Fibroblast of the conjunctiva (primary cell): ENCODE results near the gene USH1C.

Experiments
- DNase-seq: peaks from one replicate; pipeline ENCODE4 v3.0.0-alpha.2; 2010; ENCODE audit warnings: low read depth

The USH1C gene

DNA sequence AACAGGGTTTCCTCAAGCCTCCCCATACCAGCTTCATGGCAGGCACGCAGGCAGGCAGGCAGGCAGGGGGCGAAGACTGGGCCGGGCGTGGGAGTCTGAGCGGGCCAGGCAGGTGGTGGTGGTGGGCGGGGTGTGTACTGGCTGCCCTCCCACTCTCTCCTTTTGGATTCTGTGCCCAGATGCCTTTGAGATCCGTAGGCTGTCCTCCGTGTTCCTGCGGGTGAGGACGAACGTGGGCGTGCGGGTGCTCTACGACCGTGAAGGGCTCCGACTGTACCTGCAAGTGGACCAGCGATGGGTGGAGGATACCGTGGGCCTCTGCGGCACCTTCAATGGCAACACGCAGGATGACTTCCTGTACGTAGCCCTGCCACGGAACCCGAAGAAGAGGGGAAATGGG lies 25.8 kb upstream of the USH1C start:
- no peak for DNase-seq

GRCh38 chr11:17568944-17569343 lies 24.7 kb upstream of the USH1C start:
- no peak for DNase-seq

DNA sequence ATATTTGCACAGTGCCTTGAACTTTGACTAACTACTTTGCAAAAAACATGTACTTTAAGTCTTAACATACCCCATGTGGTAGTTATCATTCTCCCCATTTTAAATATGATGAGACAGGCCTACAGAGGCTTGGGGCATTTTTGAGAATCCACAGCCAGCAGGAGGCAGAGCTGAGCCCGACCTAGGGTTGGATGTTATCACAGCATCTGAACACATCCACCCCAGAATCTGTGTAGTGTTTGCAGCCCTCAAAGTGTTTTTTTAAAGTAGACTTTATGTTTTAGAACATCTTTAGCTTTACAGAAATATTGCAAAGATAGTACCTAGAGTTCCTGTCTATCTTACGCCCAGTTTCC lies 20.4 kb upstream of the USH1C start:
- DNase-seq = no peak

DNA sequence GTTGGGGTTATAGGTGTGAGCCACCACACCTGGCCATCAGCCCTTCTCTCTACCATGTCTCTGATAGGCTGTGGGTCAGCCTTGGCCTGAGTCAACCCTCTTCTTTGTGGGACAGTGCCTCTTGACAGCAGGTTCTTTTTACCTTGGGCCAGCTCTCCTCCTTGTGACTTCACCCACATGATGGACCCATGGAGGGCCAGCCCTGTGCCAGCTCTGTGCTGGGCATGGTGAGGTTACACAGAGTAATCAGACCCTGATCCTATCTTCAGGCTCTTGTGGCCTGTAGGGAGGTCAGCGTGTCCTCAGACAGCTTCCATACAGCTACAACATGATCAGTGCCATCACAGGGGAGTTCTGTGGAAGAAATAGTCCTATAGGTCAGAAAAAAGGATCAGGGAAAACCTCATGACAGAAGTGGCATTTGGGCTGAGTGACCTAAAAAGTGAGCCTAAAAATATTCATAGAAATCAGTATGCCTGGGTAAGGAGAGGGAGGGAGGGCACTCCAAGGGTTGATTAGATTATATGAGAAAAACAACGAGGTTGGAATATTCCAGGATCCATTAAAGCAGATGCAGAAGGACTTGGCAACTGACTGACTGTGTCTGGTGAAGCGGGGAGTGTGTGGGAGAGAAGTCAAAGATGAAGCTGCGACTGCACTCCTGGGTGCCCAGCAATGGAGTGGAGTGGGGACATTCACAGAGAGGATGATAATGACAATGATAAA lies 19.9 kb upstream of the USH1C start:
- no peak for DNase-seq

GRCh38 chr11:17563231-17563646 lies 19.0 kb upstream of the USH1C start:
- no peak for DNase-seq

- no peak for DNase-seq
Observed at GRCh38 chr11:17561526-17561925, 17.3 kb upstream of the USH1C start.

DNA sequence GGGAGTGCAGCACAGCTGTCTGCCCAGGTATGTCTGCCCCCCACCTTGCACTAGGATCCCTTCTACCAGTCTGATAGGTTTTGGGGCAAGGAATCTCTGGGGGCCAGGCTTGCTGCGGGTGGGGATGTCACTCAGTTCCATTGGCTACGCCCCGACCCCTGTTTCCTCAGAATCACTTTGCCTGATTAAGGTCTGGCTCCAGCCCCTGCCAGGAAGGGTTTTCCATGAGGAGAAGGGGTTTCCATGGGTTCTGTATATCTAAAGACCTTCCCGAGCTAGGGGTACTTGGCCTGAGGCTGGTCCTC lies 16.8 kb upstream of the USH1C start:
- no peak for DNase-seq

GRCh38 chr11:17560281-17561110 lies 16.3 kb upstream of the USH1C start:
- DNase-seq = no peak

DNA sequence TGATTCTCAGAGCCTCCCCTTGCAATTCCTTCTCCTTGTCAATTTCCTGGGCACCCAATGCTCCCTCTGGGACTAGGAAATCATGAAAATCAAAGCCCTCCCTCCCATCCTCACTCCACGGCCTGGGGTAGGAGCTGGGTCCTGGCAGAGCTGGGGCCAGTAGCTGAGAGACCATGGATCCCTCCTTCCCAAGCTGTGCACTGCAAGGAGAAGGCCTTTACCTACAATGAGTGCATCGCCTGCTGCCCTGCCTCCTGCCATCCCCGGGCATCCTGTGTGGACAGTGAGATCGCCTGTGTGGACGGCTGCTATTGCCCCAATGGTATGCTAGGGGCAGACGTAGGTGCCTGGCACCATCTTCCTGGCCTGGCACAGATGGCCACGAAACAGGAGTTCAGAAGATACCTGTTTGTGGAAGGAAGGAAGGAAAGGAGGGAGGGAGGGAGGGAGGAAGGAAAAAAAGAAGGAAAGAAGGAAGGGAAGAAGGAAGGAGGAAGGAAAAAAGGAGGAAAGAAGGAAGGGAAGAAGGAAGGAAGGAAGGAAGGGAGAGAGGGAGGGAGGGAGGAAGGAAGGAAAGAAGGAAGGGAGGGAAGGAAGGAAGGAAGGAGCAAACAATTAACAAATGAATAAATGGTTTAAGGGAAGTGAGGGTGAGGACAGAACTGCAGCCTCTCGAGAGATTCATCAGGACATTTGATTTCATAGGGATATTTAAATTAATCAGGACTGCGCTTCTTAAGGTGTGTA lies 15.3 kb upstream of the USH1C start:
- DNase-seq = no peak

GRCh38 chr11:17558916-17559315 lies 14.7 kb upstream of the USH1C start:
- no peak for DNase-seq

DNA sequence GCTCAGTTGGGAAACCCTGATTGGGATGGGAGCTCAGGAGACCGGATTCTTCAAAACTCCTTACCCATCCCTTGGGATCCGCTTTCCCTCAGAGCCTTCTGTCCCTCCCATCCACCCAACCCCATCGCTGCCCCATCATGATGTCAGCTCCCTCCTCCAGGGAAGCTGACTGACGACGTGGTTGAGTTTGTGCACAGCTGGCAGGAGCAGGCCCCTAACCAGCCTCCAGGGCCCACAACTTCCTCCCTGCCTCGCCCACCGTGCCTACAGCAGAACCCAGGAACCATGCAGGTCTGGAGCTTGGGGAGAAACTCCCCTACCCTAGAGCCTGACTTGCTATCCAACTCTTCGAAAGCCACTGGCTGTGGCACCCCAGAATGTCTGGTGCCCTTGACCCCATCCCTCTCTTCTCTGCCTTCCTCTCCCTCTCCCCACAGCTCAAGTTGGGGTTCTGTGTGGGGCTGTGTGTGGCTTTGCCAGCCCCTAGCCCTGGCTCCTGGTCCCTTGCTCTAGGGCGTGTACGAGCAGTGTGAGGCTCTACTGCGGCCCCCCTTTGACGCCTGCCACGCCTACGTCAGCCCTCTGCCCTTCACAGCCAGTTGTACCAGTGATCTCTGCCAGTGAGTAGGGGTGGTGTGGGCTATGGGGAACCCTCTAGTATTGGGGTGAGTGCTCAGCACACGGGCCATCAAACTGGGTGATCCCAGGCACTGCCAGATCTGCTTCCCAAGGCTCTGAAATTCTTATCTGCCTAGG lies 14.0 kb upstream of the USH1C start:
- no peak for DNase-seq

- DNase-seq = no peak
Observed at GRCh38 chr11:17556999-17557398, 12.8 kb upstream of the USH1C start.

DNA sequence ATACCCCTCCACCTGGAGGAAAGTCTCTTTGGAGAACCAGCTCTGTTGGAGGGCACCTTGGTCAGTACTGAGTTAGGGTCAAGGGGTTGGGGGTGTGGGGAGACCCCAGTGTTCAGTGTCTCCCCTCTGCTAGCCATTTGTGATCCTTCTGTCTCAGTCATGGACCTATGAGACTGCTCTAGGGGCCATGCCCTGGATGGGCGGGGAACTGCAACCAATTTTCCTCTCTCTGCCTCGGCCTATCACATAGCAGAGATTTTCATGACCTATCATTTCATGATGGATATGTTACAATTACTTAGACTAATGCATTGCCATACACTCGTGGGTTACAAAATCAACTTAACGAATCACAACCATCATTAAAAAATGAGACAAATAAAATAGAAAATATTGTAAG lies 10.3 kb upstream of the USH1C start:
- DNase-seq = no peak

- no peak for DNase-seq
Observed at GRCh38 chr11:17553249-17553546, 9.0 kb upstream of the USH1C start.

GRCh38 chr11:17552392-17553248 lies 8.4 kb upstream of the USH1C start:
- peak; percentile 9 for DNase-seq

DNA sequence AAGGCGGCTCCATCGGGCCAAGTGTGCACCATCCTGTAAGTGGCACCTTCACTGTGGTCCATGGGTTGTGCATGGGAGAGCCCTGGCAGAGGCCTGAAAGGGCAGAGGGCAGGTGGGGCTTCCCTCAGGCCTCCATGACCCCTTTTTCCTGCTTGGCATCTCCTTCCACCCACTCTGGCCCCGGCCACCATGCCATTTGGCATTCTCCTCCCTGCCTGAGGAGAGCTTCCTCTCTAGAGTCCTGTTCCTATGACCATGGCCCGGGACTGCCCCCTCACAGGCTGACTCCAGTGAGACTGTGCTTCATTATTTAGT lies 7.8 kb upstream of the USH1C start:
- DNase-seq = no peak

- DNase-seq = no peak
Observed at GRCh38 chr11:17551347-17552040, 7.3 kb upstream of the USH1C start.

- no peak for DNase-seq
Observed at GRCh38 chr11:17550450-17551346, 6.5 kb upstream of the USH1C start.

- no peak for DNase-seq
Observed at GRCh38 chr11:17548444-17548843, 4.2 kb upstream of the USH1C start.

DNA sequence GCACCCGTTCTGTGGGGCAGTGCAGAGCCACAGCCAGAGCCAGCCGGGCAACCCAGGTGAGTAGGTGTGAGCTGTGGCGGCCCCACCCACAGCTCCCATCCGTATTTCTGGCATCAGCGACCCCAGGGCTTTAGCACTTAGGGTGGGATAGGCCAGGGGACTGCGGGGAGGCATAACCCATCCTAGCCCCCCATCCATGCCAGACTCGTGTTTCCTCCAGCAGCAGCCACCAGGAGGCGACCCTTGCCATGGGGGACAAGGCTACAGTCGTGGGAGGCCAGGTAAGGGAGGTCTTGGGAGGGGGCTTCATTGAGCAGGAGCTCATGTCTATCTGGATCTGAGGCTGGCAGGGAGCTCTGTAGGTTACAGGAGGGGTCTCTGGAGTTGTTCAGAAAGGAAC lies 3.7 kb upstream of the USH1C start:
- no peak for DNase-seq
